ENCODE results near the gene UAP1.

Gene UAP1

GRCh38 chr1:162561616-162562469 is at the start of gene UAP1:
Gene UAP1, plus strand, starts transcription at chr1:162561722. Its CDS starts 4,347 bp downstream, at chr1:162566069.
- no peak for DNase-seq

GRCh38 chr1:162527314-162527713 is 34.2 kb upstream of the UAP1 start:
- DNase-seq, result no peak

GRCh38 chr1:162530307-162530987 is 31.1 kb upstream of the UAP1 start:
- no peak for DNase-seq

- no peak for DNase-seq
These were observed 30.6 kb upstream of the UAP1 start for GRCh38 chr1:162530988-162531319.

- no peak for DNase-seq
These were observed 26.0 kb upstream of the UAP1 start for GRCh38 chr1:162535501-162535900.

- no peak for DNase-seq
These were observed 25.0 kb upstream of the UAP1 start for GRCh38 chr1:162536511-162536910.

- DNase-seq, result no peak
These were observed 24.3 kb upstream of the UAP1 start for GRCh38 chr1:162537216-162537615.

GRCh38 chr1:162538815-162539431 is 22.6 kb upstream of the UAP1 start:
- peak; percentile 6 for DNase-seq

- peak; percentile 15 for DNase-seq
These were observed 19.8 kb upstream of the UAP1 start for GRCh38 chr1:162541619-162542141.

GRCh38 chr1:162543228-162543627 is 18.3 kb upstream of the UAP1 start:
- DNase-seq, result no peak

GRCh38 chr1:162548170-162548569 is 13.4 kb upstream of the UAP1 start:
- DNase-seq, result no peak

- DNase-seq, result no peak
These were observed 12.5 kb upstream of the UAP1 start for GRCh38 chr1:162549001-162549400.

GRCh38 chr1:162550925-162551324 is 10.6 kb upstream of the UAP1 start:
- no peak for DNase-seq

GRCh38 chr1:162551969-162552683 is 9.4 kb upstream of the UAP1 start:
- no peak for DNase-seq

GRCh38 chr1:162552684-162553252 is 8.8 kb upstream of the UAP1 start:
- no peak for DNase-seq

GRCh38 chr1:162554258-162554657 is 7.3 kb upstream of the UAP1 start:
- no peak for DNase-seq

- no peak for DNase-seq
These were observed 4.0 kb upstream of the UAP1 start for GRCh38 chr1:162557536-162557935.

- DNase-seq, result no peak
These were observed 1.1 kb upstream of the UAP1 start for GRCh38 chr1:162560303-162561036.

GRCh38 chr1:162561037-162561615 is 396 bp upstream of the UAP1 start:
- DNase-seq, result peak; percentile 99

- peak; percentile 62 for DNase-seq
These were observed 927 bp downstream of the UAP1 start for GRCh38 chr1:162562470-162562828.

- no peak for DNase-seq
These were observed 3.3 kb downstream of the UAP1 start for GRCh38 chr1:162564762-162565218.

Data from eye (tissue), 1 donor.